ENCODE results near the gene GRAMD1A.

Gene GRAMD1A

GRCh38 chr19:35059006-35059798 is 59.1 kb downstream of the GRAMD1A start:
- DNase-seq = no peak

GRCh38 chr19:35059799-35060091 is 59.6 kb downstream of the GRAMD1A start:
- no peak for DNase-seq

- no peak for DNase-seq
Measured at GRCh38 chr19:35060160-35060855, 60.2 kb downstream of the GRAMD1A start.

GRCh38 chr19:35061583-35062373 is 61.7 kb downstream of the GRAMD1A start:
- DNase-seq = no peak

- no peak for DNase-seq
Measured at GRCh38 chr19:35062942-35063341, 62.8 kb downstream of the GRAMD1A start.

- DNase-seq = peak; percentile 41
Measured at GRCh38 chr19:35063940-35064818, 64.1 kb downstream of the GRAMD1A start.

GRCh38 chr19:35065574-35065973 is 65.5 kb downstream of the GRAMD1A start:
- no peak for DNase-seq

GRCh38 chr19:35066121-35066520 is 66.0 kb downstream of the GRAMD1A start:
- no peak for DNase-seq

GRCh38 chr19:35066691-35067563 is 66.8 kb downstream of the GRAMD1A start:
- peak; percentile 92 for DNase-seq

- DNase-seq = no peak
Measured at GRCh38 chr19:35068941-35069634, 69.0 kb downstream of the GRAMD1A start.

GRCh38 chr19:35069696-35070095 is 69.6 kb downstream of the GRAMD1A start:
- DNase-seq = no peak

- DNase-seq = no peak
Measured at GRCh38 chr19:35070471-35070870, 70.3 kb downstream of the GRAMD1A start.

- DNase-seq = no peak
Measured at GRCh38 chr19:35073516-35073915, 73.4 kb downstream of the GRAMD1A start.

GRCh38 chr19:35073941-35074340 is 73.8 kb downstream of the GRAMD1A start:
- DNase-seq = no peak

GRCh38 chr19:35074426-35075201 is 74.5 kb downstream of the GRAMD1A start:
- DNase-seq = no peak

GRCh38 chr19:35075202-35076025 is 75.3 kb downstream of the GRAMD1A start:
- DNase-seq = no peak

- DNase-seq = no peak
Measured at GRCh38 chr19:35076026-35076370, 75.9 kb downstream of the GRAMD1A start.
